ENCODE measurements around the gene MEF2A. TPM values are rescaled to one million over a fixed set of nuclear protein-coding genes. Genes with fewer than 3 reads are reported as not detected.

The MEF2A gene
- total and polyA plus RNA-seq, 9 of the 15 experiments (the other 6 are each of a cell fraction or from before 2014, with no cell fraction given) = 1.6 to 18.7 (median 8.7) TPM

GRCh38 chr15:99733268-99734039 lies 167.7 kb downstream of the MEF2A start, which contains the start of gene LYSMD4 (continued):
- TF ChIP-seq CTCFL (IDR thresholded peaks at IDR 0.05; ENCODE audit: borderline replicate concordance, insufficient read depth, low read depth, low read length, poor library complexity, severe bottlenecking) (no peak), PREB (CRISPR knock-in tag; IDR thresholded peaks at IDR 0.05) (no peak), RBM39 (optimal IDR thresholded peaks at IDR 0.05; ENCODE audit: low read depth, low read length) (no peak), GTF2A2 (tag; IDR thresholded peaks at IDR 0.05) (no peak), THRAP3 (IDR thresholded peaks at IDR 0.05; ENCODE audit: borderline replicate concordance) (no peak), ZNF384 (IDR thresholded peaks at IDR 0.05; ENCODE audit: low read depth, low read length) (no peak), ARID1B (IDR thresholded peaks at IDR 0.05) (no peak), TEAD4 (IDR thresholded peaks at IDR 0.05; ENCODE audit: low read length) (no peak), TEAD4 (CRISPR knock-in tag; IDR thresholded peaks at IDR 0.05; ENCODE audit: borderline replicate concordance) (no peak), ZNF695 (CRISPR knock-in tag; IDR thresholded peaks at IDR 0.05) (no peak), CREB1 (IDR thresholded peaks at IDR 0.05) (no peak), CREB1 (CRISPR knock-in tag; IDR thresholded peaks at IDR 0.05) (no peak), SRSF1 (IDR thresholded peaks at IDR 0.05; ENCODE audit: low read depth, low read length) (no peak), ZKSCAN3 (CRISPR knock-in tag; IDR thresholded peaks at IDR 0.05) (no peak), CUX1 (CRISPR knock-in tag; IDR thresholded peaks at IDR 0.05) (no peak), MXI1 (IDR thresholded peaks at IDR 0.05; ENCODE audit: low read depth, low read length) (no peak), ZNF778 (CRISPR knock-in tag; IDR thresholded peaks at IDR 0.05) (no peak), ATF7 (IDR thresholded peaks at IDR 0.05) (no peak)

All from K562 (cell line).